Activated T-helper 9 cell treated with anti-CD3 and anti-CD28 coated beads, Interleukin-2, amount 50 U/mL, for 16 hours (primary cell): ENCODE measurements around the gene M6PR.
"Not testable (repeated sequence)": the region's sequence is repeated elsewhere in the genome, so short reads cannot be mapped to it uniquely, and the experiment has no call there.

Experiments
- DNase-seq: peaks from one replicate; pipeline ENCODE4 v3.0.0-alpha.2; 2020; ENCODE audit warnings: low read depth

M6PR gene

DNA sequence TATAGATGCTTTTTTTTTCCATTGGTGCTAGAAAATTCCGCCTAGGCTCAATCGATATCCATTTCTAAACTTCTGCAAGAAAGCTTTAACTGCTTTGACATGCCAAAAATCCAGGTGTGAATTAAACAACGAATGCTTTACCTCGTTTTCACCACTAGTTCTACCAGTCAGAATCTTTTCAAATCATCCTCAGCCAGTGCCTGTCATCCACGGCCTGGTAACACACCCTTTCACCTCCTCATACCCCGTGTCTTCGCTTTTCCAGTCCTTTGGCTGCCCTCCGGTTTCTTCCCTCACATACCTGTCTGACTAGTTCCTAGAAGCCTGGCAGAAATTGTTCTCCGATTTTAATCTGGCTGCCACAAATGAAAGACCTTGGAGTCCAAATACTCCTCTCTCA, 36.5 kb downstream of the M6PR start:
- DNase-seq = no peak

DNA sequence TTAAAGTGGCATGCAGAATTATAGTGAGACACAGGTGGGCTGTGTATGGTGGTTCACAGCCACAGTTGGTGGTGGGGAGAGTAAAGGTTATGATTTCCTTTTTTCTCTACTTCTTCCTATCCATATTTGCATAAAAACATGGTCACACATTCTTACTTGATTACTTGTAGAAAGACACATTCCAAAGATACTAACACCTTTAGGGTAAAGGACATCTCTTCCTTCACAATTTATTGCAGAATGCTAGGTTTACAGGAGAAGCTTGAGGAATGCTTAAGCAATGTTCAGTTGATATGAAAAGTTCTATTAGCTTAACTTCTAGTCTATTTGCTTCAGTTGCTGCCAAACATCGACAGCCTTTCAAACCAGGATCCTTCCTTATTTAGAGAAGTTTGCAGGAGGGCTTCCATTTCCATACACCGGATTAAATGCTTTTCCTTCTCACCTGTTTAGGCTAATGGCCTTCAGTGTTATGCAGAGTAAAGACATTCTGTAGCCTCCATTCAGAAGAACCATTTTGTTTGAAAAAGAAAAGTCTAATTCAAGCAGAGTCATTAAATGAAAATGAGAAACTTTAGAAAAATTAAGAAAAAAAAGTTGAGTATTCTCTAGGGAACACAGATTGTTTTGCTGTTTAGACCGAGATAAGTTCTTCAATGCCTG, 37.7 kb downstream of the M6PR start:
- no peak for DNase-seq

DNA sequence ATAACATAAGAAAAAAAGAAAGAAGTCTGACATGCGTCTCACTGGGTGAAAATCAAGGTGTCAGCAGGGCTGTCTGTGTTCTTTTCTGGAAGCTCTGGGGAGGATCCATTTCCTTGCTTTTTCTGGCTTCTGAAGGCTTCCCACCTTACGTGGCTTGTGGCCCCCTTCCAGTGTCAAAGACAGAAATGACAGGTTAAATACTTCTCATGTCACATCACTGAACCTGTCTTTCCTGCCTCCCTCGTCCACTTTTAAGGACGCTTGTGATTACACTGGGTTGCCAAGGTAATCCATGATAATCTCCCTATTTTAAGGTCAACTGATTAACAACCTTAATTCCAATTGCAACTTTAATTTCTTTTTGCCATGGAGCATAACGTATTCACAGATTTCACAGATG, 39.7 kb downstream of the M6PR start:
- DNase-seq = no peak

DNA sequence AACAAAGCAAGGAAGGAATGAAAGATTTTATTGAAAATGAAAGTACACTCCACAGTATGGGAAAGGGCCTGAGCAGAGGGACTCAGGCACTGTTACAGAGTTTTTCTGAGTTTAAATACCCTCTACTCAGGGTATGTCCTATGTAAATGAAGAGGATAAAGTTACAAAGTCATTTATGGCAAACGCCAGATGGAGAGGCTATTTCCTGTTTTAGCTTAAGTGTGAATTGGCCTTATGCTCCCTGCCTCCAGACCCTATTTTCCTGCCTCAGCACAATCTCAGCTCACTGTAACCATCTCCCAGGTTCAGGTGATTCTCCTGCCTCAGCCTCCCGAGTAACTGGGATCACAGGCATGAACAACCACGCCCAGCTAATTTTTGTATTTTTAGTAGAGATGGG, 41.9 kb downstream of the M6PR start:
- DNase-seq = no peak

DNA sequence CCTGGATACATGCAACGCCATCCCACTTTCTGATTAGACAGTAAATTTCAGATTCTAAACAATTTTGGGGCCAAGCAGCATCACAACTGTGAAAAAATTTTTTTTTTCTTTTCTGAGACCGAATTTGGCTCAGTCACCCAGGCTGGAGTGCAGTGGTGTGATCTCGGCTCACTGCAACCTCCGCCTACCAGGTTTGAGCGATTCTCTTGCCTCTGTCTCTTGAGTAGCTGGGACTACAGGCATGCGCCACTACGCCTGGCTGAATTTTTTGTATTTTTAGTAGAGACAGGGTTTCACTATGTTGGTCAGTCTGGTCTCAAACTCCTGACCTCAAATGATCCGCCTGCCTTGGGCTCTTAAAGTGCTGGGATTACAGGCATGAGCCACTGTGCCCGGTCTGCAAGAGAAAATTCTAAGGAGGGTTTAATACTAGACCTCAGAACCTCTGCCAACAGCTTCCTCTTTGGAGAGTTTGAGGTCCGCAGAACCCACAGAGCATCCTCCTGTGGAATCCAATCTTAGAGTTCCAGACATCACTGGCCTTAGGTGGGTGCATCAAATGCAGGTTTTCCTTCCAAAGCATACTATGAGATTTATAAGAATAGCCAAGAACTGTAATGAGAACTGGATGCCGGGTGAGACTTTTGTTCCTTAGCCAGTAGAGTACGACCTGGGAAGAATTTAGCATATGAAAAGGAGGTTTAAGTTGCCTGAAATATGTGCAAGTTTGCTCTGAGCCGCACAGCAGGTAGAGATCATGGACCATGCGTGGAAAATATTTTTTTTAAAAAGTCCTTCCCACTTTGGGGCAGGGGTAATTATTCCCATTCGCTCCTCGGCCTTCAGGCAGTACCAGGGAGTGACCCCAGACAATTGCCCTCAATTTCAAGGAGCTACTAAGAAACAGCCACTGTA, 42.9 kb downstream of the M6PR start:
- no peak for DNase-seq

DNA sequence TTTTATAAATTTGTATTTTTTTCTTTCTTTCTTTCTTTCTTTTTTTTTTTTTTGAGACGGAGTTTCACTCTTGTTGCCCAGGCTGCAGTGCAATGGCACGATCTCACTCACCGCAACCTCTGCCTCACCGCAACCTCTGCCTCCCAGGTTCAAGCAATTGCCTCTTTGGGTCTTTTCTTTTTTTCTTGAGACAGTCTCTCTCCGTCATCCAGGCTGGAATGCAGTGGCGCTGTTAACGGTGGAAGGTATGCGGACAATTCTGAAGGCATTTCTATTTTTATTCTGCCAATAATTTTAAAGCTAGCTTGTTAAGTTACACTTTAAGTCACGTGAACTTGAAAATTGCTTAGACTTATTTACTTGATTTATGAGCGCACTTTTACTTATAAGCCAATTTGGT, 43.9 kb downstream of the M6PR start:
- DNase-seq = no peak

DNA sequence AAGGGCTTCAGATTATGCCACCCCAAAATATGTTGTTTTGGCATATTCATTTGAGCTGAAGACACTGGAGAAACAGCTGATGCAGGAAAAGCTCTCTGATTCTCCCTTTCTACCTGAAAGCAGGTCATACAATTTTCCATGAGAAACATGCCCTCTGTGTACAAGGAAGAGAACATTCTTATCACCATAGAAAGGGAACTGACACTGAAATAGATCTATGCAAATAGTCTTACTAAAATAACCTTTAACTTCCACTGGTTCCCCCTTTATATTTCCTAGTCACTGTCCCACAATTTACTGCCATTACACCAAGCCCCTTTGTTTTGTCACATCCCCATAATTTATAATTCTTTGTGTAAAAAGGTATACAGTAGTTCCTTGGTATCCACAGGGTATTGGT, 44.8 kb downstream of the M6PR start:
- DNase-seq = no peak

DNA sequence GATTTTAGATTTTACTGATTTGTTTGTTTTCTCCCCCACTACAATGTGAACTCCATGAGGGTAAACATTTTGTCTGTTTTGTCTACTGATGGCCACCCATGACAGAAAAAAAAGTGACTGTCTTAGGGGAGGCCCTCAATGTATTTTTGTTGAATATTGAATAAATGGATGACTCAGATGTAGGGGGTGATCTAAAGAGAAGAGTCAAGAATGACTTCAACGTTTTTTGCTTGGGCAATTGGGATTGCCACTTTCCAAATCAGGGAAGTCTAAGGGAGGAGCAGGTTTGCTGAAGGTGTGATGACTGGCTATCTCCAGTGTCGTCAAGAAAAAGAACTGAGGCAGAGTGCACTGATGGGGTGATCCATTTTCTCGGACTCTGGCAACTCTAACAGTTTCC, 45.8 kb downstream of the M6PR start:
- DNase-seq = no peak

DNA sequence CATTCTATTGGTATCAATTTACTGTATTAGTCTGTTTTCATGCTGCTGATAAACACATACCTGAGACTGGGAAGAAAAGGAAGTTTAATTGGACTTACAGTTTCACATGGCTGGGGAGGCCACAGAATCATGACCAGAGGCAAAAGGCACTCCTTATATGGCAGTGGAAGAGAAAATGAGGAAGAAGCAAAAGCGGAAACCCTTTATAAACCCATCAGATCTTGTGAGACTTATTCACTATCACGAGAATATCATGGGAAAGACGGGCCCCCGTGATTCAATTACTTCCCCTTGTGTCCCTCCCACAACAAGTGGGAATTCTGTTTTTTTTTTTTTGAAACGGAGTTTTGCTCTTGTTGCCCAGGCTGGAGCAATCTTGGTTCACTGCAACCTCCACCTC, 46.7 kb downstream of the M6PR start:
- DNase-seq = not testable (repeated sequence)

DNA sequence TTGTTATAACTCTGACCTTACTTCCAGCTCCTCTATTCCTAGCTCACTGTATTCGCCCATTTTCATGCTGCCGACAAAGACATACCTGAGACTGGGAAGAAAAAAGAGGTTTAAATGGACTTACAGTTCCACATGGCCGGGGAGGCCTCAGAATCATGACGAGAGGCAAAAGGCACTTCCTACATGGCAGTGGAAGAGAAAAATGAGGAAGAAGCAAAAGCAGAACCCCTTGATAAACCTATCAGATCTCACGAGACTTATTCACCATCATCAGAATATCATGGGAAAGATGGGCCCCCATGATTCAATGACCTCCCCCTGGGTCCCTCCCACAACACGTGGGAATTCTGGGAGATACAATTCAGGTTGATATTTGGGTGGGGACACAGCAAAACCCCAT, 49.6 kb downstream of the M6PR start:
- no peak for DNase-seq

DNA sequence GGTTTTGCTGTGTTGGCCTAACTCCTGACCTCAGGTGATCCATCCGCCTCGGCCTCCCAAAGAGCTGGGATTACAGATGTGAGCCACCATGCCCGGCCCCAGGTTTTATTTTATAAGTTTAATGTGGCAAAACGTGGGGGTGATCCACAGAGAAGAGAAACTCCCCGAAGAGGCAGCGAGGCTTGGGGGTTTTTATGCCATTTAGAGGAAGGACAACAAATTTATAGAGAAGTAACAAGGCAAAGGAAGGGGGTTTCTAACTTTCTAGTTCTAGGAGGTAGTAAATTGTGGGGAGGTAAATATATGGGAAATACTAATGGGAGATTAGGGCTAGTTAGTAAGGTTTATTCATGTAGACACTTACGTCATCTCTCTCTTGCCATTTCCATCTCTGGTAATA, 52.4 kb downstream of the M6PR start:
- no peak for DNase-seq

DNA sequence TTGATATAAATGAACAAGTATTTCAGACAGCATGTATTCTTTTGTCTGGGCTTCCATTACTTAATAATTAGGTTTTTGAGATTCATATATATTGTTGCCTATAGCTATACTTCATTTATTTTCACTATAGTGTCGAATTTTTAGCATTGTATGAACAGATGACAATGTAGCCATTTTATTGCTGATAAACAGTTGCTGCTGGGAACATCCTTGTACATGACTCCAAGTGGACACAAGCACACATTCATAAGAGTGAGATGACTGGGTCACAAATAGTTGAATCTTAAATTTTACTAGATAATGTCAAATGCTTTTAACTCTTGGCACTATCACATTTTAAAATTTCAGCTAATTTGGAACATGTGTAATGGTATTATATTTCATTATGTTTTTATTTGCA, 54.5 kb downstream of the M6PR start:
- no peak for DNase-seq

DNA sequence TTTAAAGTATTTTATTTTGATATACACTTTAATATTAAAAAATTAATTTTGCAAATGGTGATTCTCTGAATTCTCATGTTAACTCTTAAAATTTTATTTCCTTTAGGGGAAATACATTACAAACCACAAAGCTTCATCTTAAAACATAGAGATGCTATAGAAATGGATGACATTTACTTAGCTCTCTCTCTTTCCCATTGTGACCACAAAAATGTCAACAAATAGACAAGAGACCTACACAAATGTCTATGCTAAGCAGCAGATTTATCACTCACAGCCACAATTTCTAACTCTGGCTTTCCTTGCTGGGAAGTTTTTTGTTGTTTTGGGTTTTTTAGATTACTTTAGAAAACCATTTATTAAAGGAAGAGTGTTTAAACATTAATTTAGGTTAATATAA, 55.1 kb downstream of the M6PR start:
- DNase-seq = no peak

DNA sequence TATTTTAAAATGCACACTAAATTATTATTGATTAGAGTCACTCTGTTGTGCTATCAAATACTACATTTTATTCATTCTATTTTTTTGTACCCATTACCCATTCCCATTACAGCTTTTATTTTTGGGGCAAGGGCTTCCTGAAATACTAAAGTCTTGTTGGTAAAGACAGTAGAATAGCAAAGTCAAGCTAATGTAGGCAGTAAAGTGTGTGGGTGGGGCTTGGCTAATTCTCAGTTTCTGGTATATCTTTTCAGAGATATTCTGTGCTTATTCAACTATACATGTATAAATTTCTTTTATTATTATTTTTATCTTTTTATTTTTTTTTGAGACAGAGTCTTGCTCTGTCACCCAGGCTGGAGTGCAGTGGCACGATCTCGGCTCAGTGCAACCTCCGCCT, 57.5 kb downstream of the M6PR start:
- no peak for DNase-seq
